Fibroblast of mammary gland (primary cell): Measurements from ENCODE around the gene PCDH19.

Experiments
- DNase-seq: peaks from one replicate; pipeline ENCODE4 v3.0.0-alpha.2; 2010; ENCODE audit warnings: low read depth
- H3K4me3 ChIP-seq: 2 replicates; pipeline ENCODE4 v1.5.1; 2011; ENCODE audit warnings: low read depth, mild to moderate bottlenecking, low read length, moderate library complexity; ENCODE audit not compliant: control insufficient read depth
- TF ChIP-seq, protein P1 (sequence below): conservative IDR thresholded peaks from 2 replicates; pipeline ENCODE4 v1.5.1; 2011; ENCODE audit warnings: low read depth, low read length, inconsistent platforms; ENCODE audit not compliant: control insufficient read depth, insufficient read depth

PCDH19 gene

DNA sequence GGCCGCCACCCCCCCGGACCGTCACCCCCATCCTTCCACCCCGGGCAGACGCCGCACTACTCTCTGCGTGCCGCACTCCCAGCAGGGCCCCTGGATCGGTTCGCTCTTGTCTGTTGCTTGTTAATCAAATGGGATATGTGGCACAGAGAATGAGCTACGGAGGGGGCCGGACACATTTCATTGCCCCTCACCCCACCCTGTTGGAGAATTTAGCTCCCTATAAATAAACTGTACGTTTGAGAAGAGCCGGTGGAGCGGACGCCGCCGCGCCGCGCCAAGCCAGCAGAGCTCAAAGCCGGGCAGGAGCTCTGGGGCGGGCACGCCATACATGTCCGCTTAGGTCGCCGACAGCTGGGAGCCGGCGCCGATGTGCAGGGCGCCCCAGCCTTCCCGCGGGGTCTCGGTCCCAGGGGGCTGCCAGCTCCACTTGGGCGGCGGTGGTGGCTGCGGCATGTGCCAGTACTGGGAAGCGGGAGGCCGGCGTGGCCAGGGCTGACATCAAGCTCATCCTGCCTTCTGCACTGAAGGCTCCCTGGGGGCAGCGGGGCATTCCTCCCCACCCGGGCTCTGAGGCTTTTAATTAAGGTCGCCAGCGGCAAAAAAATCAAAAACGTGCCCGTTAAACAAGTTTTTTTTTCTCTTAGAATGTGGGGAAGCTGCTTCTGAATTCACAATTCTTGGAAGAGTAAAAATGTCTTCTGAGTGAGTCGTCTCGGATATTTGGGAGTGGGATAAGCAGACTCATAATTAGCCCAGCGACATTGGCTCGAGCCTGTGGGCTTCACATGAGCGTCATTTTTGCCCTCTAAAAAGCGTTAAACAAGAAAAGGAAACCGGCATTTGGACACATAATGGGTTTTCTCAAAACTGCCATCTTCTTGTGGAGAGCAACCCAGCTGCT, 1.1 kb upstream of the PCDH19 start:
- DNase-seq, result no peak
- TF ChIP-seq, protein P1, sequence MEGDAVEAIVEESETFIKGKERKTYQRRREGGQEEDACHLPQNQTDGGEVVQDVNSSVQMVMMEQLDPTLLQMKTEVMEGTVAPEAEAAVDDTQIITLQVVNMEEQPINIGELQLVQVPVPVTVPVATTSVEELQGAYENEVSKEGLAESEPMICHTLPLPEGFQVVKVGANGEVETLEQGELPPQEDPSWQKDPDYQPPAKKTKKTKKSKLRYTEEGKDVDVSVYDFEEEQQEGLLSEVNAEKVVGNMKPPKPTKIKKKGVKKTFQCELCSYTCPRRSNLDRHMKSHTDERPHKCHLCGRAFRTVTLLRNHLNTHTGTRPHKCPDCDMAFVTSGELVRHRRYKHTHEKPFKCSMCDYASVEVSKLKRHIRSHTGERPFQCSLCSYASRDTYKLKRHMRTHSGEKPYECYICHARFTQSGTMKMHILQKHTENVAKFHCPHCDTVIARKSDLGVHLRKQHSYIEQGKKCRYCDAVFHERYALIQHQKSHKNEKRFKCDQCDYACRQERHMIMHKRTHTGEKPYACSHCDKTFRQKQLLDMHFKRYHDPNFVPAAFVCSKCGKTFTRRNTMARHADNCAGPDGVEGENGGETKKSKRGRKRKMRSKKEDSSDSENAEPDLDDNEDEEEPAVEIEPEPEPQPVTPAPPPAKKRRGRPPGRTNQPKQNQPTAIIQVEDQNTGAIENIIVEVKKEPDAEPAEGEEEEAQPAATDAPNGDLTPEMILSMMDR, result no peak
- no peak overlapping the region for H3K4me3 ChIP-seq

DNA sequence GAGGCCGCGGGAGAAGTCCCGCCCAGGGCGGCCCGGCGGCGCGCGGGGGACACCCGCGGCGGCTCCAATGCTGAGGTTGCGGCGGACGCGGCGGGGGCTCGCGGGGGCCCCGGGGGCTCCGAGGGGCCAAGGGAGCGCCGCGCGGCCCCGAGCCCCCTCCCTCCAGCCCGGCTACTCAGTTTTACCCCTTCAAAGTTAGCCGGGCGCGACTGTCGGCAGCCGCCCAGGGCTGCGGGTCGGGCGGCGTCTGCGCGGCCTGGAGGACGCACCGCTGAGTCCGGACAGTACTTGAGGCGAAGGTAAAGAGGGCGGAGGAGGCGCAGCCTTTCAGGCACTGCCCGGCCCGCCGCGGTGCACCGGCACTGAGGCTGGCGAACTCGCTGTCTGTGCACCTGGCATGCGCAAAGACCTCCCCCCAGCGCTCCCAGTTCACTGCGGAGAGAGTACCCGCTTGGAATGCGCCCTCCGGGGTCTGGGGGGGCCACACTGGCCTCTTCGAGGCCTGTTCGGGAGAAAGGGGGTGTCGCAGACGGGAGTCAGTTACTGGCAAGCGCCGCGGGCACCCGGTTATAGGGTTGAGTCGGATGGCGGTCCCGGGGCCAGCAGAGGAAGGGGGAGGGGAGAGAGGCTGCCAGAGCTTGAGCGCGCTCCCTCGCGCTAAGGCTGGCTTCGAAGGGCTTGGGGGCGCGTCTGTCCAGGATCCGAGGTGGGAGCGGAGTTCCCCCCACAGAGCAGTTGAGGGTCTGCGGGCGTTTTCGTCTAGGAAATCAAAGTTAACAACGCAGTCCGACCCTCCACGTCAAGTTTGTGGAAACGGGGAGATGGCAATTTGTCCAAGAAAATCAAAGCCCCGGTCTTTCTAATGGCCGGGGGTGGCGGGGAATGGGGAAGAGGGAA, 1.1 kb downstream of the PCDH19 start:
- TF ChIP-seq, protein P1, result no peak
- DNase-seq, result no peak
- no peak overlapping the region for H3K4me3 ChIP-seq

DNA sequence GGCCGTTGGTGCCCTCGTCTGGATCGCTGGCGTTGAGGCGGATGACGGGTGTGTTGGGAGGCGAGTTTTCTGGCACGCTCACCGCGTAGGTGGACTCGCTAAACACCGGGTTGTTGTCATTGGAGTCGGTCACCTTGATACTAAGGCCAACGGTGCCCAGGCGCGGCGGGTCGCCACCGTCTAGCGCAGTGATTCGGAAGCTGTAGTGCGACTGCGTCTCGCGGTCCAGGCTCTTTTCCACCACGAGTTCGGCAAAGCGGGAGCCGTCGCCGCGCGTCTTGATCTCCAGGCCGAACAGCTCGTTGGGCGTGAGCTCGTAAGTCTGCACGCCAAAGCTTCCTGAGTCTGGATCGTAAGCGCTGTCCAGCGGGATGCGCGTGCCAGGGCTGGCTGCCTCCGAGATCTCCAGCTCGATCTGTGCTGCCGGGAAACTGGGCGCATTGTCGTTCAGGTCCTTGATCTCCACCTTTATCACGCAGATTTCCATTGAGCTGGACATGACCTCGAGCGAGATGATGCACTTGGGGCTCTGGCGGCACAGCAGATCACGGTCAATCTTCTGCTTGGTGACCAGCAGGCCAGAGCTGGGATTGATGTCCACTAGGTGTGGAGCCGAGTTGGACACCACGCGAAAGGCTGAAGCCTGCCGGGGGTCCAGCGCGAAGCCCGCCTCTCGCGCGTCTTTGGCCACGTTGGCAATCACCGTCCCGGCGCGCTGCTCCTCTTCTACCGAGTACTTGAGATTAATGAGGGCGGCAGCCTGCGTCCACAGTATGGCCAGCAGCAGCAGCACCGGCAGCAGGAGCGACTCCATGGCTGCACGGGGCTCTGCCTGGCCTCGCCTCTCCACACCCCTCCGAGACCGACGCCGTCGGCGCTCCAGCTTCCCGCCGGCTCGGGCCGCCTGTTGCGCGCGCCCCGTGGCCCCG, 2.0 kb downstream of the PCDH19 start:
- TF ChIP-seq, protein P1, result no peak
- DNase-seq, result no peak
- no peak overlapping the region for H3K4me3 ChIP-seq

DNA sequence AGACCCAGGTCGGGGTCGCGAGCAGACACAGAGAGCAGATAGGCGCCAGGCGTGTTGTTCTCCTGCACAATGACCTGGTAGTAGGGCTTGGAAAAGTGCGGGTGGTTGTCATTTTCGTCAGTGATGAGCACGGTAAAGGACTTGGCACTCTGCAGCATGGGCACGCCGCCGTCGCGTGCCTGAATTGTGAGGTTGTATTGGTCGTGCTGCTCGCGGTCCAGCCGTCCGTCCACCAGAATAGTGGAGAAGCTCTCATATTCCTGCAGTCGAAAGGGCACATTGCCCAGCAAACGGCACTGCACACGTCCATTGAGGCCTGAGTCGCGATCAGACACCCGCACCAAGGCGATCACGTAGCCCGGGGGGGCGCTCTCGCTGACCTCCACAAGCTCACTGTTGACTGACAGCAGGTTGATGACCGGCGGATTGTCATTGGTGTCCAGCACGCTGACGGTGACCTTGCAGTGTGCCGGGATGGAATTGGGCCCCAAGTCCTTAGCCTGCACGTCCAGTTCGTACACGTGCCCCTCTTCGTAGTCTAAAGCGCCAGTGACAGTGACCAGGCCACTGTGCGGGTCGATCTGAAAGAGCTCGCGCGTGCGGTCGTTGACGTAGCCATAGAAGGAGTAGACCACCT, 2.8 kb downstream of the PCDH19 start:
- TF ChIP-seq, protein P1, result no peak
- H3K4me3 ChIP-seq, result no peak overlapping the region
- DNase-seq, result no peak

DNA sequence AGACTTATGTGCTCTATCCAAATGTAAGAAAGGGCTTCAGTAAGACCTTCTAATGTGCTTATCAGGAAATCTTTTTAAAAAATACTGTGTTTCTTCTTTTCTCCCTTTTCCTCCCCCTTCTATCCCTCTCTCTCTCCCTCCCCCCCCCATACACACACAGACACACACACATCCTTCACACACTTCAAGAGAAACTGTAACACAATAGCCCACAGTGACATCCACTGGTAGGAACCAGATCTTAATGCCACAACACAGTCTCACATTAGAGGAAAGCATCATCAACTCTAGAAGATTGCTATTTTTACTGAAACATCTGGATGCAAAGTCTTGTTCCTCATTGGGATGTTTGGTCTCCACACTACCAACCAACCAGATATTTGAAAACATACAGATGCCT, 4.6 kb downstream of the PCDH19 start:
- no peak overlapping the region for H3K4me3 ChIP-seq
- TF ChIP-seq, protein P1, result no peak
- DNase-seq, result no peak
